ENCODE results near the gene FGFBP1.

DNA sequence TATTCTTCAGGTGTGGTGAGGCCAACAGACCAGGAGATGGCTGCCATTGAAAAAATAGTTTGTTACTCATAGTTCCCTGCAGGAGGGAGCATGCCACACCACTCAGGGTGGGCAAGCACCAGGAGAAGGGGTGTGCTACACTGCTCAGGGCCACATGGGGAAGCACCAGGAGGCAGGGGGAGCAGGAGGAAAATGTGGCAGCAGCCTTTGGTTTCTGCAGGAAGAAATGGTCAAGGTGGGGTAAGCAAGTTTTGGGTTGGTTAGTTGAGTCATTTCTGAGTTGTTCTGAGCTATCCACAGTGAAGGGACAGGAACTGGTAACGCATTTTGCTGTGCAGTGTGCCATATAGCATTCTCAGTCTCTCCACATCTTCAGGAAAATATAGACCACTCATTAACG is 23.8 kb downstream of the FGFBP1 start:
- TF ChIP-seq POLR2A (IDR thresholded peaks at IDR 0.05) = no peak
- TF ChIP-seq CTCF (IDR thresholded peaks at IDR 0.05) = no peak
